GM12892 (cell line): ENCODE measurements around the gene COQ5.
"Not testable (repeated sequence)": the region's sequence is repeated elsewhere in the genome, so short reads cannot be mapped to it uniquely, and the experiment has no call there.

Experiments used
- DNase-seq: peaks from one replicate; pipeline ENCODE4 v3.0.0; 2011; ENCODE audit not compliant: insufficient read length
- FAIRE-seq: peaks from 2 replicates; lab custom pipeline; 2011; peaks lifted over from hg19 to GRCh38; lab: Jason Lieb, UNC
- POLR2A ChIP-seq: IDR thresholded peaks from 2 replicates; pipeline ENCODE4 v1.6.1; 2011; ENCODE audit warnings: low read depth, low read length, control low read depth
- POLR2AphosphoS5 ChIP-seq: IDR thresholded peaks from 2 replicates; pipeline ENCODE4 v1.6.1; 2011; ENCODE audit warnings: low read depth, low read length, control low read depth
- TAF1 ChIP-seq: IDR thresholded peaks from 2 replicates; pipeline ENCODE4 v1.6.1; 2011; ENCODE audit warnings: low read depth, mild to moderate bottlenecking, control low read depth, low read length, borderline replicate concordance

COQ5 gene

DNA sequence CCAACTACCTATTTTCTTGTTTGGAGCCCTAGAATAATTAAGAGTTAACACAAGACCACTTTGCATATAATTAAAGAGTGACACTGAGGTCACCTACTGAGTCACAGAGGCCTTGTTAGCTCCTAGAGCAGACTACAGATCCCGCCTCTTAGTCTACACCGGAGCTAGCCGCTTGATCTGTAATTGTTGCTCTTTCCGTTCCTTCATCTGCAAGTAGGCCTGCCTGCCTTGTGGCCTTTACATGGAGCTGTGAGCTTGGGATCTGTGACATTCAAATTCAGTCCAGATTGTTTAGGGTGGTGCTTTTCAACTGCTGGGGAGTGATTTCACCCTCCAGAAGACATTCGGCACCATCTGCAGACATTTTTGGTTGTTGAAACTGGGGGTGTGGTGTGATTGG lies 38.6 kb downstream of the COQ5 start:
- DNase-seq (no peak), FAIRE-seq (no peak)
- TF ChIP-seq TAF1 = no peak
- TF ChIP-seq POLR2A = no peak
- TF ChIP-seq POLR2AphosphoS5 = no peak

DNA sequence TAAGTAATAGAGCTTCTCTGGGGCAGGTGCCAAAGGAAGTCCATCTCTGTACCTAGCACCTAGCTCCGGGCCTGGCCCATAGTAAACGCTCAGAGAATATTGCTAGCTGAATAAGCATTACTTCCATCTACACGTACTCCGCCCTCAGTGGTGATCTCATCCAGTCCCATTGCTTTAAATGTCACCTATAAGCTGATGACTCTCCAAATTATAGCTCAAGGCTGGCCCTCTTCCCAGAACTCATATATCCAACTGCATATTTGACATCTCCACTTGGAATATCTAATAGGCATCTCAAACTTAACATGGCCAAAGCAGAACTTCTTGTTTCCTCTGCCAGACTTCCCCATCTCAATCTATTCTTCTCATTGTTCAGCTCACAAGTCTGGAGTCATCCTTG lies 39.9 kb downstream of the COQ5 start:
- TF ChIP-seq TAF1 (no peak), POLR2AphosphoS5 (no peak), POLR2A (no peak)
- FAIRE-seq (no peak), DNase-seq (no peak)

DNA sequence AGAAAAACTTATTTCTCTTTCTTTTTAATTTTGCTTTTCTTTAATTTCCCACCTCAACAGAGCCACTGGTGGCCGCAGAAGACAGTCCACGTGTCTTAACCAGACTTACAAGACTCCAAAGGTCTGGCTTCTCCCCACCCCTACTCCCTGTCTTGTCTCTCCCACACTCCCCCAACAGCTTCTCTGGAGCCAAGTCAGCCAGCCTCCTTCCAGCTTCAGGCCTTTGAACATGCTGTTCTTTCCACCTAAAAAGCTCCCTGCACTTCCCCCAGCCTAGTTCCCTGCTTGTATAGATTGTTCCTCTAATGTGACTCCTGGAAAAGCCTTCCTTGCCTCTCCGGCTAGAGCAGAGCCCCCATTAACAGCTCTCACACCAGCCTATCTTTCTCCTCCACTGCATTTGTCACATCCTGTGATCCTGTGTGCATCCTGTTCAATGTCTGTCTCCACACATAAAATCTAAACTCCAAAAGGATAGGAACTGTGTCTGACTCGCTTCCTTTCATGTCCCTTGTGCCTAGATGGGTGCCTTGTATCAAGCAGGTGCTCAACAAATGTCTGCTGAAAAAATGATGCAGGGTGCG lies 40.8 kb downstream of the COQ5 start:
- DNase-seq (no peak), FAIRE-seq (no peak)
- TF ChIP-seq POLR2AphosphoS5 (no peak), POLR2A (no peak), TAF1 (no peak)

DNA sequence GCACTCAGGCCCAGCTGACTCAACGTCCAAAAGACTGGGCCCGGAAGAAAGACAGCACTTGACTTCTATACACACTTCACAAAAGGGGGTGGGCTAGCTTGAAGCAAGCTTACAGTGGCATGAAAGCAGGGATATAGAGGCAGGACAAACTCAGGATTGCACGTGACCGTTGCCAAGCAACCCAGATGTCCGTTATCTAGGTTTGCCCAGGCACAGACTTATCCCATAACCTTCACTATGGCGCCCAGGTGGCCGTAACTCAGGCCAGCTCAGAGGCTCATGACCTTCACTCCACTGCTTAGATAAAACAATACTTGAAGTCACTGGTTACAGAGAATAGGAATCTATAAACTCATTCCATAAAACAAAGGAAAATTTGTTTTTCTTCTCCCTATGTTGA lies 41.4 kb downstream of the COQ5 start:
- not testable (repeated sequence) for DNase-seq, FAIRE-seq

GRCh38 chr12:120485961-120486881 lies 42.7 kb downstream of the COQ5 start:
- no peak for DNase-seq
- TF ChIP-seq TAF1 (no peak), POLR2A (no peak), POLR2AphosphoS5 (no peak)
- no peak for FAIRE-seq

DNA sequence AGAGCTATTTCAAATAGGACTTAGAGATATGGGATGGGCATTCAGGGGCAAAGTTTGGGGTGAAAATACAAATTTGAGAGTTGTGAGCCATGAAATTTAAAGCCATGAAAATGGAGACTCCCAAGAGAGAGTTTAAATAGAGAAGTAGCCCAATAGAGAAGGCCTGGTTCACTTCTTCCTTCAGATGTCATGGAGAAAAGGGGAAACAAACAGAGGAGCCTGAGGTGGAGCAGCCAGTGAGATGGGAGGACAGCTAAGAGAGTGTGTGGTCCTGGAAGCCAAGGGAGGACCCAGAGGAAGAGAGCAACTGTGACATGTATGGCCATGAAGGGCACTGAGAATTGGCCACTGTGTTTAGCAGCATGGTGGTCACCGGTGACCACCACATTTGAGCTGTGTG lies 45.3 kb downstream of the COQ5 start:
- no peak for FAIRE-seq
- TF ChIP-seq POLR2A (no peak), POLR2AphosphoS5 (no peak), TAF1 (no peak)
- no peak for DNase-seq

DNA sequence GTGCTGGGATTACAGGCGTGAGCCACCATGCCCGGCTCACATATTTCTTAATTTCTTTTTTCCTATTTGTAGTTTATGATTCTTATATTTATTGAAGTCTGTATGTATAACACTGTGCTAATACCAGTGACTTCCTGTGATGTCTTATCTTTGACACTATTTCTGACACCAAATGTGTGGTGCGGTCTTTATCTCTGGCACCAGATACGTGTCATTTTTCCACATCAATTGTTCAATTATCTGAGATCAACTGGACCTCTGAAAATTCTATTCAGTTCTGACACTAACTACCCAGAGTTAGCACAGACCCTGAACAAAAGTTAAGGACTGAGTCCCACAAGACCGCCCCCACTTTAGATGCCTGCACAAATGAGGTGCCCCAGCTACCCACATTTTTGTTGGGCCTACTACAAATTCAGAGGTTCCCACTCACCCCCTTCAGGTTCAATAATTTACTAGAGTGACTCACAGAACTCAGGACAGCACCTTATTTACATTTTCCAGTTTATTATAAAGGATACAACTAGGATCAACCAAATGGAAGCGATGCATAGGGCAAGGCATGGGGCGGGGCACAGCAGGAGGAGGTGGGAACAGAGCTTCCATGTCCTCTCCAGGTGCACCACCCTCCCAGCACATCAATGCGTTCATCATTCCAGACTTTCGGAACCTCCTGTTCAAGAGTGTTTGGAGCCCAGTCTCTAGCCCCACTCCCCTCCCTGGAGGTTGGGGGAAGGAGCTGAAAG lies 47.8 kb downstream of the COQ5 start:
- no peak for FAIRE-seq
- TF ChIP-seq POLR2A = no peak
- no peak for TF ChIP-seq TAF1
- TF ChIP-seq POLR2AphosphoS5 = no peak
- no peak for DNase-seq

- no peak for DNase-seq
- FAIRE-seq = no peak
- no peak for TF ChIP-seq TAF1
- TF ChIP-seq POLR2AphosphoS5 = no peak
- TF ChIP-seq POLR2A = no peak
Measured at GRCh38 chr12:120480211-120480610, 48.7 kb downstream of the COQ5 start.

GRCh38 chr12:120479458-120479857 lies 49.5 kb downstream of the COQ5 start:
- DNase-seq (no peak), FAIRE-seq (no peak)
- TF ChIP-seq POLR2A = no peak

GRCh38 chr12:120475643-120476042 lies 53.3 kb downstream of the COQ5 start:
- TF ChIP-seq TAF1 (no peak), POLR2A (no peak), POLR2AphosphoS5 (no peak)
- no peak for DNase-seq
- FAIRE-seq = no peak

DNA sequence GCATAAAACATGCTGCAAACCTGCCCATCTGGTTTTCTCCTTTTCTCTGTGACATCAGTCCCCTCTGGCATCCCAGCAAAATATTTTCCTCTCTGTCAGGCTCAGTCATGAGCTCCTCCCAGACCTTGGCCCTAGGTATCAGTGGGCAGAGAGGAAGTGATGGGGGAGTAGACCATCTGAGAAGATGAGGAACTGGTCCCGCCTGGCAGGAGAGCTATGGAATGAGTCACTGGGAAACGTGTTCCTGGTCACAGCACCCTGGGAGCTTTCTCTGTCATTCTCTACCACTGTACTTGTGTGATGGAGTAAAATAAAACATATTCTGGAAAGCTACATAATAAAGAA lies 54.4 kb downstream of the COQ5 start:
- no peak for DNase-seq
- no peak for FAIRE-seq
- TF ChIP-seq POLR2A = no peak
- no peak for TF ChIP-seq POLR2AphosphoS5
- TF ChIP-seq TAF1 = no peak

- FAIRE-seq (no peak), DNase-seq (no peak)
- TF ChIP-seq TAF1 (no peak), POLR2AphosphoS5 (no peak), POLR2A (no peak)
Measured at GRCh38 chr12:120473807-120474615, 54.9 kb downstream of the COQ5 start.
